Osteocyte (in vitro differentiated cells): ENCODE results near the gene NHSL2. TPM values are rescaled to one million over a fixed set of nuclear protein-coding genes. Genes with fewer than 3 reads are reported as not detected.
A peak's percentile ranks its signal among the peaks of the same experiment; 100 is the strongest.

Experiments used
- DNase-seq: peaks from one replicate; pipeline ENCODE4 v3.0.0; 2021; ENCODE audit warnings: mixed read lengths; ENCODE audit not compliant: unreplicated experiment; ENCODE audit errors: extremely low spot score
- H3K27ac Mint-ChIP-seq: one replicate; pipeline ENCODE4 v1.8.0; 2021; ENCODE audit warnings: mild to moderate bottlenecking, mixed read lengths; ENCODE audit not compliant: unreplicated experiment
- H3K27me3 Mint-ChIP-seq: one replicate; pipeline ENCODE4 v1.8.0; 2021; ENCODE audit warnings: mixed read lengths; ENCODE audit not compliant: unreplicated experiment
- H3K36me3 Mint-ChIP-seq: one replicate; pipeline ENCODE4 v1.8.0; 2021; ENCODE audit warnings: mixed read lengths; ENCODE audit not compliant: unreplicated experiment
- H3K4me1 Mint-ChIP-seq: one replicate; pipeline ENCODE4 v1.8.0; 2021; ENCODE audit warnings: mixed read lengths; ENCODE audit not compliant: unreplicated experiment
- H3K4me3 Mint-ChIP-seq: one replicate; pipeline ENCODE4 v1.8.0; 2021; ENCODE audit warnings: mild to moderate bottlenecking, moderate library complexity, mixed read lengths; ENCODE audit not compliant: unreplicated experiment
- H3K9me3 Mint-ChIP-seq: one replicate; pipeline ENCODE4 v1.8.0; 2021; ENCODE audit warnings: mixed read lengths; ENCODE audit not compliant: unreplicated experiment
- CTCF ChIP-seq: fragments of 200-600 bp; sonication (generic); IDR thresholded peaks from 2 replicates; pipeline ENCODE4 v1.5.0; 2021; ENCODE audit warnings: antibody characterized with exemption, mild to moderate bottlenecking, moderate library complexity
- total RNA-seq: library from RNA; stranded (reverse); gene quantifications from 2 replicates; pipeline ENCODE4 v1.2.1, GENCODE V29; 2021

Gene NHSL2
- total RNA-seq, 1 donor from 2014 or later: 7.3 TPM

GRCh38 chrX:72001471-72001870 lies 90.8 kb downstream of the NHSL2 start:
- H3K9me3 Mint-ChIP-seq: no peaks in the 10 kb centered on the region
- no peaks in the 10 kb centered on the region for H3K27me3 Mint-ChIP-seq
- H3K36me3 Mint-ChIP-seq: no peaks in the 10 kb centered on the region
- no peak overlapping the region for H3K4me3 Mint-ChIP-seq
- TF ChIP-seq CTCF: no peak
- DNase-seq: peak; percentile 70
- H3K4me1 Mint-ChIP-seq: peaks cover 55% of the 10 kb centered on the region
- H3K27ac Mint-ChIP-seq: peak overlapping the region; percentile 52

DNA sequence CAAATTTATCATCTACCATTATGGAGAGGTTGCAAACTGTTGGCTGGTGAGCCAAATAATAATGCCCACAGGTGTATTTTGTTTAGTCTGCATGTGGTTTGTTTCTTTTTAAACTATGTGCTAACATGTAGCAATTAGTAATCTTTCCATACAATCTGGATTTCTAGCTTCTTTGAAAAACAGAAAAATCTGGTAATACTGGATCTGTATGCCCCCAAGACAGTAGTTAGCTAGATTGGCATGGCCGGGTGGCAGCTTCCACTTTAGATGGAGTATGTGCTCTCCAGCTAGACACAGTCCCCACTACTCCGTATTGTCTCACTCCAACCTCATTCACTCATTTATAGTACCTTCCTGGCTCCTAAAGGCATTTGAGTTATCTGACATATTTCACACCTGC lies 91.3 kb downstream of the NHSL2 start:
- no peak for TF ChIP-seq CTCF
- H3K4me1 Mint-ChIP-seq: peaks cover 53% of the 10 kb centered on the region
- no peak overlapping the region for H3K4me3 Mint-ChIP-seq
- DNase-seq: peak; percentile 19
- H3K27ac Mint-ChIP-seq: no peak overlapping the region
- H3K27me3 Mint-ChIP-seq: no peaks in the 10 kb centered on the region
- H3K36me3 Mint-ChIP-seq: no peaks in the 10 kb centered on the region
- no peaks in the 10 kb centered on the region for H3K9me3 Mint-ChIP-seq

- H3K4me3 Mint-ChIP-seq: no peak overlapping the region
Observed at GRCh38 chrX:72002875-72003274, 92.2 kb downstream of the NHSL2 start.

GRCh38 chrX:72003811-72004750 lies 93.4 kb downstream of the NHSL2 start:
- TF ChIP-seq CTCF: peak; percentile 48
- no peaks in the 10 kb centered on the region for H3K27me3 Mint-ChIP-seq
- DNase-seq: peak; percentile 88
- H3K9me3 Mint-ChIP-seq: no peaks in the 10 kb centered on the region
- no peaks in the 10 kb centered on the region for H3K36me3 Mint-ChIP-seq
- H3K4me3 Mint-ChIP-seq: peak overlapping the region; percentile 28
- H3K27ac Mint-ChIP-seq: peak overlapping the region; percentile 89
- H3K4me1 Mint-ChIP-seq: peaks cover 62% of the 10 kb centered on the region

More at GRCh38 chrX:72002875-72003274, 92.2 kb downstream of the NHSL2 start:
- TF ChIP-seq CTCF: no peak
- Mint-ChIP-seq H3K4me1 (peaks cover 56% of the 10 kb centered on the region), H3K27ac (peak overlapping the region; percentile 89), H3K9me3 (no peaks in the 10 kb centered on the region), H3K27me3 (no peaks in the 10 kb centered on the region), H3K36me3 (no peaks in the 10 kb centered on the region)
- DNase-seq: peak; percentile 48

- Mint-ChIP-seq H3K36me3 (no peaks in the 10 kb centered on the region), H3K4me1 (peaks cover 60% of the 10 kb centered on the region), H3K27me3 (no peaks in the 10 kb centered on the region), H3K9me3 (peaks cover 4% of the 10 kb centered on the region), H3K27ac (peak overlapping the region; percentile 52), H3K4me3 (no peak overlapping the region)
- no peak for TF ChIP-seq CTCF
- DNase-seq: peak; percentile 38
Observed at GRCh38 chrX:72005046-72005445, 94.4 kb downstream of the NHSL2 start.
